ENCODE results near the gene GPR17. TPM values are rescaled to one million over a fixed set of nuclear protein-coding genes. Genes with fewer than 3 reads are reported as not detected.

Gene GPR17
- total and polyA plus RNA-seq, 9 of the 15 experiments (the other 6 are each of a cell fraction or from before 2014, with no cell fraction given) = not detected

DNA sequence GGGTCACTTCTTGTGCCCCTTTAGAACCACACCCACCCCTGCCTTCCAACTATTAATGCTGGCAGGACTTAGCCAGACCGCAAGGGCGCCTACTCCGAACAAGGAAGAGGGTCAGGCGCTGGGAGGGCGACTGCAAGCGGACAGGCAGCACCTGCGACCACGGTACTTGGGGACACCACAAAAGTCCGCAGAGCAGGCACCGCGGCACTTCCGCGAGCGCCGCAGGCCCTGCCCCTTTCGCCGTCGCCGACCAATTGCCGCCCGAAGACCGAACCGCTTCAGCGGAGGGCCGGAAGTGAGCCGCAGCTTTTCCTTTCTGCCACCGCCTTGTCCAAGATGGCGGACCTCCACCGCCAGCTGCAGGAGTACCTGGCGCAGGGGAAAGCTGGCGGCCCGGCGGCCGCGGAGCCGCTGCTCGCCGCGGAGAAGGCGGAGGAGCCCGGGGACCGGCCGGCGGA is 55.3 kb downstream of the GPR17 start, which contains the start of gene SFT2D3 (continued):
- TF ChIP-seq ZNF224 (CRISPR knock-in tag; IDR thresholded peaks at IDR 0.05) (no peak), FUS (optimal IDR thresholded peaks at IDR 0.05; ENCODE audit: low read depth, low read length) (no peak), STAT5A (IDR thresholded peaks at IDR 0.05; ENCODE audit: borderline replicate concordance, low read length) (no peak), BRCA1 (IDR thresholded peaks at IDR 0.05) (no peak), BRCA1 (CRISPR knock-in tag; IDR thresholded peaks at IDR 0.05) (no peak), GTF2A2 (tag; IDR thresholded peaks at IDR 0.05) (0 out of 2 replicates have a peak, but pooled peaks have one; percentile 35), FOSL1 (tag; conservative IDR thresholded peaks at IDR 0.05) (no peak), SETDB1 (IDR thresholded peaks at IDR 0.05; ENCODE audit: low read length) (no peak), HSF4 (CRISPR knock-in tag; IDR thresholded peaks at IDR 0.05; ENCODE audit: borderline replicate concordance) (no peak), HNRNPH1 (optimal IDR thresholded peaks at IDR 0.05; ENCODE audit: low read depth, low read length) (no peak)
- TF ChIP-seq, protein P1, sequence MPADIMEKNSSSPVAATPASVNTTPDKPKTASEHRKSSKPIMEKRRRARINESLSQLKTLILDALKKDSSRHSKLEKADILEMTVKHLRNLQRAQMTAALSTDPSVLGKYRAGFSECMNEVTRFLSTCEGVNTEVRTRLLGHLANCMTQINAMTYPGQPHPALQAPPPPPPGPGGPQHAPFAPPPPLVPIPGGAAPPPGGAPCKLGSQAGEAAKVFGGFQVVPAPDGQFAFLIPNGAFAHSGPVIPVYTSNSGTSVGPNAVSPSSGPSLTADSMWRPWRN (IDR thresholded peaks at IDR 0.05; ENCODE audit: low read depth) = no peak
- TF ChIP-seq, protein P2, sequence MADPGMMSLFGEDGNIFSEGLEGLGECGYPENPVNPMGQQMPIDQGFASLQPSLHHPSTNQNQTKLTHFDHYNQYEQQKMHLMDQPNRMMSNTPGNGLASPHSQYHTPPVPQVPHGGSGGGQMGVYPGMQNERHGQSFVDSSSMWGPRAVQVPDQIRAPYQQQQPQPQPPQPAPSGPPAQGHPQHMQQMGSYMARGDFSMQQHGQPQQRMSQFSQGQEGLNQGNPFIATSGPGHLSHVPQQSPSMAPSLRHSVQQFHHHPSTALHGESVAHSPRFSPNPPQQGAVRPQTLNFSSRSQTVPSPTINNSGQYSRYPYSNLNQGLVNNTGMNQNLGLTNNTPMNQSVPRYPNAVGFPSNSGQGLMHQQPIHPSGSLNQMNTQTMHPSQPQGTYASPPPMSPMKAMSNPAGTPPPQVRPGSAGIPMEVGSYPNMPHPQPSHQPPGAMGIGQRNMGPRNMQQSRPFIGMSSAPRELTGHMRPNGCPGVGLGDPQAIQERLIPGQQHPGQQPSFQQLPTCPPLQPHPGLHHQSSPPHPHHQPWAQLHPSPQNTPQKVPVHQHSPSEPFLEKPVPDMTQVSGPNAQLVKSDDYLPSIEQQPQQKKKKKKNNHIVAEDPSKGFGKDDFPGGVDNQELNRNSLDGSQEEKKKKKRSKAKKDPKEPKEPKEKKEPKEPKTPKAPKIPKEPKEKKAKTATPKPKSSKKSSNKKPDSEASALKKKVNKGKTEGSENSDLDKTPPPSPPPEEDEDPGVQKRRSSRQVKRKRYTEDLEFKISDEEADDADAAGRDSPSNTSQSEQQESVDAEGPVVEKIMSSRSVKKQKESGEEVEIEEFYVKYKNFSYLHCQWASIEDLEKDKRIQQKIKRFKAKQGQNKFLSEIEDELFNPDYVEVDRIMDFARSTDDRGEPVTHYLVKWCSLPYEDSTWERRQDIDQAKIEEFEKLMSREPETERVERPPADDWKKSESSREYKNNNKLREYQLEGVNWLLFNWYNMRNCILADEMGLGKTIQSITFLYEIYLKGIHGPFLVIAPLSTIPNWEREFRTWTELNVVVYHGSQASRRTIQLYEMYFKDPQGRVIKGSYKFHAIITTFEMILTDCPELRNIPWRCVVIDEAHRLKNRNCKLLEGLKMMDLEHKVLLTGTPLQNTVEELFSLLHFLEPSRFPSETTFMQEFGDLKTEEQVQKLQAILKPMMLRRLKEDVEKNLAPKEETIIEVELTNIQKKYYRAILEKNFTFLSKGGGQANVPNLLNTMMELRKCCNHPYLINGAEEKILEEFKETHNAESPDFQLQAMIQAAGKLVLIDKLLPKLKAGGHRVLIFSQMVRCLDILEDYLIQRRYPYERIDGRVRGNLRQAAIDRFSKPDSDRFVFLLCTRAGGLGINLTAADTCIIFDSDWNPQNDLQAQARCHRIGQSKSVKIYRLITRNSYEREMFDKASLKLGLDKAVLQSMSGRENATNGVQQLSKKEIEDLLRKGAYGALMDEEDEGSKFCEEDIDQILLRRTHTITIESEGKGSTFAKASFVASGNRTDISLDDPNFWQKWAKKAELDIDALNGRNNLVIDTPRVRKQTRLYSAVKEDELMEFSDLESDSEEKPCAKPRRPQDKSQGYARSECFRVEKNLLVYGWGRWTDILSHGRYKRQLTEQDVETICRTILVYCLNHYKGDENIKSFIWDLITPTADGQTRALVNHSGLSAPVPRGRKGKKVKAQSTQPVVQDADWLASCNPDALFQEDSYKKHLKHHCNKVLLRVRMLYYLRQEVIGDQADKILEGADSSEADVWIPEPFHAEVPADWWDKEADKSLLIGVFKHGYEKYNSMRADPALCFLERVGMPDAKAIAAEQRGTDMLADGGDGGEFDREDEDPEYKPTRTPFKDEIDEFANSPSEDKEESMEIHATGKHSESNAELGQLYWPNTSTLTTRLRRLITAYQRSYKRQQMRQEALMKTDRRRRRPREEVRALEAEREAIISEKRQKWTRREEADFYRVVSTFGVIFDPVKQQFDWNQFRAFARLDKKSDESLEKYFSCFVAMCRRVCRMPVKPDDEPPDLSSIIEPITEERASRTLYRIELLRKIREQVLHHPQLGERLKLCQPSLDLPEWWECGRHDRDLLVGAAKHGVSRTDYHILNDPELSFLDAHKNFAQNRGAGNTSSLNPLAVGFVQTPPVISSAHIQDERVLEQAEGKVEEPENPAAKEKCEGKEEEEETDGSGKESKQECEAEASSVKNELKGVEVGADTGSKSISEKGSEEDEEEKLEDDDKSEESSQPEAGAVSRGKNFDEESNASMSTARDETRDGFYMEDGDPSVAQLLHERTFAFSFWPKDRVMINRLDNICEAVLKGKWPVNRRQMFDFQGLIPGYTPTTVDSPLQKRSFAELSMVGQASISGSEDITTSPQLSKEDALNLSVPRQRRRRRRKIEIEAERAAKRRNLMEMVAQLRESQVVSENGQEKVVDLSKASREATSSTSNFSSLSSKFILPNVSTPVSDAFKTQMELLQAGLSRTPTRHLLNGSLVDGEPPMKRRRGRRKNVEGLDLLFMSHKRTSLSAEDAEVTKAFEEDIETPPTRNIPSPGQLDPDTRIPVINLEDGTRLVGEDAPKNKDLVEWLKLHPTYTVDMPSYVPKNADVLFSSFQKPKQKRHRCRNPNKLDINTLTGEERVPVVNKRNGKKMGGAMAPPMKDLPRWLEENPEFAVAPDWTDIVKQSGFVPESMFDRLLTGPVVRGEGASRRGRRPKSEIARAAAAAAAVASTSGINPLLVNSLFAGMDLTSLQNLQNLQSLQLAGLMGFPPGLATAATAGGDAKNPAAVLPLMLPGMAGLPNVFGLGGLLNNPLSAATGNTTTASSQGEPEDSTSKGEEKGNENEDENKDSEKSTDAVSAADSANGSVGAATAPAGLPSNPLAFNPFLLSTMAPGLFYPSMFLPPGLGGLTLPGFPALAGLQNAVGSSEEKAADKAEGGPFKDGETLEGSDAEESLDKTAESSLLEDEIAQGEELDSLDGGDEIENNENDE (IDR thresholded peaks at IDR 0.05; ENCODE audit: low read depth, low read length) = no peak
- TF ChIP-seq, protein P3, sequence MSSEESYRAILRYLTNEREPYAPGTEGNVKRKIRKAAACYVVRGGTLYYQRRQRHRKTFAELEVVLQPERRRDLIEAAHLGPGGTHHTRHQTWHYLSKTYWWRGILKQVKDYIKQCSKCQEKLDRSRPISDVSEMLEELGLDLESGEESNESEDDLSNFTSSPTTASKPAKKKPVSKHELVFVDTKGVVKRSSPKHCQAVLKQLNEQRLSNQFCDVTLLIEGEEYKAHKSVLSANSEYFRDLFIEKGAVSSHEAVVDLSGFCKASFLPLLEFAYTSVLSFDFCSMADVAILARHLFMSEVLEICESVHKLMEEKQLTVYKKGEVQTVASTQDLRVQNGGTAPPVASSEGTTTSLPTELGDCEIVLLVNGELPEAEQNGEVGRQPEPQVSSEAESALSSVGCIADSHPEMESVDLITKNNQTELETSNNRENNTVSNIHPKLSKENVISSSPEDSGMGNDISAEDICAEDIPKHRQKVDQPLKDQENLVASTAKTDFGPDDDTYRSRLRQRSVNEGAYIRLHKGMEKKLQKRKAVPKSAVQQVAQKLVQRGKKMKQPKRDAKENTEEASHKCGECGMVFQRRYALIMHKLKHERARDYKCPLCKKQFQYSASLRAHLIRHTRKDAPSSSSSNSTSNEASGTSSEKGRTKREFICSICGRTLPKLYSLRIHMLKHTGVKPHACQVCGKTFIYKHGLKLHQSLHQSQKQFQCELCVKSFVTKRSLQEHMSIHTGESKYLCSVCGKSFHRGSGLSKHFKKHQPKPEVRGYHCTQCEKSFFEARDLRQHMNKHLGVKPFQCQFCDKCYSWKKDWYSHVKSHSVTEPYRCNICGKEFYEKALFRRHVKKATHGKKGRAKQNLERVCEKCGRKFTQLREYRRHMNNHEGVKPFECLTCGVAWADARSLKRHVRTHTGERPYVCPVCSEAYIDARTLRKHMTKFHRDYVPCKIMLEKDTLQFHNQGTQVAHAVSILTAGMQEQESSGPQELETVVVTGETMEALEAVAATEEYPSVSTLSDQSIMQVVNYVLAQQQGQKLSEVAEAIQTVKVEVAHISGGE (CRISPR knock-in tag; IDR thresholded peaks at IDR 0.05) = peak in 2 of 3 experiments; percentile 25 to 87; a peak in 4 of 6 replicates

All from K562 (cell line).